HG02678 (cell line): ENCODE results near the gene PTCH1.

Experiments used
- ATAC-seq: cut with Tn5 transposase; IDR thresholded peaks from one replicate; pipeline ENCODE4 v1.9.1; 2021; ENCODE audit warnings: mild to moderate bottlenecking, moderate library complexity; ENCODE audit not compliant: unreplicated experiment

The PTCH1 gene

GRCh38 chr9:95516734-95517558, at the start of gene PTCH1:
PTCH1 (minus strand) TSS chr9:95516971.
- ATAC-seq, result no peak

- no peak for ATAC-seq
Measured at GRCh38 chr9:95565982-95566381, 49.2 kb upstream of the PTCH1 start.

GRCh38 chr9:95561913-95562312, 45.1 kb upstream of the PTCH1 start:
- ATAC-seq, result no peak

GRCh38 chr9:95557142-95557541, 40.4 kb upstream of the PTCH1 start:
- ATAC-seq, result no peak

- no peak for ATAC-seq
Measured at GRCh38 chr9:95556521-95556920, 39.8 kb upstream of the PTCH1 start.

- ATAC-seq, result no peak
Measured at GRCh38 chr9:95552814-95553546, 36.2 kb upstream of the PTCH1 start.

GRCh38 chr9:95552255-95552654, 35.5 kb upstream of the PTCH1 start:
- ATAC-seq, result no peak

- no peak for ATAC-seq
Measured at GRCh38 chr9:95551406-95551805, 34.6 kb upstream of the PTCH1 start.

GRCh38 chr9:95545831-95546567, 29.2 kb upstream of the PTCH1 start:
- ATAC-seq, result no peak

- ATAC-seq, result no peak
Measured at GRCh38 chr9:95533996-95534680, 17.4 kb upstream of the PTCH1 start.

GRCh38 chr9:95529910-95530309, 13.1 kb upstream of the PTCH1 start:
- ATAC-seq, result no peak

- ATAC-seq, result no peak
Measured at GRCh38 chr9:95528908-95529502, 12.2 kb upstream of the PTCH1 start.

GRCh38 chr9:95522871-95523370, 6.2 kb upstream of the PTCH1 start:
- ATAC-seq, result no peak

- ATAC-seq, result no peak
Measured at GRCh38 chr9:95521699-95522098, 4.9 kb upstream of the PTCH1 start.

GRCh38 chr9:95517559-95518425, 1.0 kb upstream of the PTCH1 start:
- ATAC-seq, result no peak

GRCh38 chr9:95516221-95516733, 494 bp downstream of the PTCH1 start:
- no peak for ATAC-seq

- no peak for ATAC-seq
Measured at GRCh38 chr9:95515272-95516113, 1.3 kb downstream of the PTCH1 start.

- no peak for ATAC-seq
Measured at GRCh38 chr9:95514342-95514741, 2.4 kb downstream of the PTCH1 start.
